Type B pancreatic cell (in vitro differentiated cells): ENCODE data around the gene FPR3. TPM values are rescaled to one million over a fixed set of nuclear protein-coding genes. Genes with fewer than 3 reads are reported as not detected.

Source experiments
- DNase-seq: peaks from one replicate; pipeline ENCODE4 v3.0.0; 2021; ENCODE audit warnings: mixed read lengths; ENCODE audit not compliant: unreplicated experiment; ENCODE audit errors: extremely low spot score
- H3K27ac Mint-ChIP-seq: 2 replicates; pipeline ENCODE4 v1.8.0; 2021; ENCODE audit warnings: mild to moderate bottlenecking, mixed read lengths
- H3K27me3 Mint-ChIP-seq: 2 replicates; pipeline ENCODE4 v1.8.0; 2021; ENCODE audit warnings: mixed read lengths
- H3K36me3 Mint-ChIP-seq: 2 replicates; pipeline ENCODE4 v1.8.0; 2021; ENCODE audit warnings: mixed read lengths
- H3K4me1 Mint-ChIP-seq: one replicate; pipeline ENCODE4 v1.8.0; 2021; ENCODE audit warnings: mixed read lengths; ENCODE audit not compliant: unreplicated experiment
- H3K4me3 Mint-ChIP-seq: 2 replicates; pipeline ENCODE4 v1.8.0; 2021; ENCODE audit warnings: mild to moderate bottlenecking, mixed read lengths
- H3K9me3 Mint-ChIP-seq: 2 replicates; pipeline ENCODE4 v1.8.0; 2021; ENCODE audit warnings: mixed read lengths
- total RNA-seq: library from RNA; stranded (reverse); gene quantifications from 2 replicates; pipeline ENCODE4 v1.2.1, GENCODE V29; 2021; ENCODE audit warnings: low replicate concordance
- TF ChIP-seq, protein P1 (sequence below): fragments of 200-600 bp; sonication (generic); conservative IDR thresholded peaks from 2 replicates; pipeline ENCODE4 v1.5.0; 2021; ENCODE audit warnings: antibody characterized with exemption, mild to moderate bottlenecking

Gene FPR3
- total RNA-seq, 1 donor from 2014 or later = not detected

DNA sequence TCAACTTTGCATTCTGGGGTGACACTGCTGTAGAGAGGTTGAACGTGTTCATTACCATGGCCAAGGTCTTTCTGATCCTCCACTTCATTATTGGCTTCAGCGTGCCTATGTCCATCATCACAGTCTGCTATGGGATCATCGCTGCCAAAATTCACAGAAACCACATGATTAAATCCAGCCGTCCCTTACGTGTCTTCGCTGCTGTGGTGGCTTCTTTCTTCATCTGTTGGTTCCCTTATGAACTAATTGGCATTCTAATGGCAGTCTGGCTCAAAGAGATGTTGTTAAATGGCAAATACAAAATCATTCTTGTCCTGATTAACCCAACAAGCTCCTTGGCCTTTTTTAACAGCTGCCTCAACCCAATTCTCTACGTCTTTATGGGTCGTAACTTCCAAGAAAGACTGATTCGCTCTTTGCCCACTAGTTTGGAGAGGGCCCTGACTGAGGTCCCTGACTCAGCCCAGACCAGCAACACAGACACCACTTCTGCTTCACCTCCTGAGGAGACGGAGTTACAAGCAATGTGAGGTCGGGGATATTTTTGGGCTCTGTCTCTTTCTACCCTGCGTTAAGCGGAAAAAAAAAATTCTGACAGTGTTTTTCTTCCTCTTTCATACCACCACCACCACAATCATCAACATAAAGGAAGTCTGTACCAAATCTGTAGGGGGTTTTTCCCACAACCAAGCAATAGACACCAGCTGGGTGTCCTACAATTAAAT lies 29.5 kb downstream of the FPR3 start:
- H3K27ac Mint-ChIP-seq = no peak overlapping the region
- H3K4me3 Mint-ChIP-seq = no peak overlapping the region
- no peaks in the 10 kb centered on the region for H3K27me3 Mint-ChIP-seq
- no peaks in the 10 kb centered on the region for H3K4me1 Mint-ChIP-seq
- DNase-seq = no peak
- peaks cover 5% of the 10 kb centered on the region for H3K9me3 Mint-ChIP-seq
- no peaks in the 10 kb centered on the region for H3K36me3 Mint-ChIP-seq
- TF ChIP-seq, protein P1, sequence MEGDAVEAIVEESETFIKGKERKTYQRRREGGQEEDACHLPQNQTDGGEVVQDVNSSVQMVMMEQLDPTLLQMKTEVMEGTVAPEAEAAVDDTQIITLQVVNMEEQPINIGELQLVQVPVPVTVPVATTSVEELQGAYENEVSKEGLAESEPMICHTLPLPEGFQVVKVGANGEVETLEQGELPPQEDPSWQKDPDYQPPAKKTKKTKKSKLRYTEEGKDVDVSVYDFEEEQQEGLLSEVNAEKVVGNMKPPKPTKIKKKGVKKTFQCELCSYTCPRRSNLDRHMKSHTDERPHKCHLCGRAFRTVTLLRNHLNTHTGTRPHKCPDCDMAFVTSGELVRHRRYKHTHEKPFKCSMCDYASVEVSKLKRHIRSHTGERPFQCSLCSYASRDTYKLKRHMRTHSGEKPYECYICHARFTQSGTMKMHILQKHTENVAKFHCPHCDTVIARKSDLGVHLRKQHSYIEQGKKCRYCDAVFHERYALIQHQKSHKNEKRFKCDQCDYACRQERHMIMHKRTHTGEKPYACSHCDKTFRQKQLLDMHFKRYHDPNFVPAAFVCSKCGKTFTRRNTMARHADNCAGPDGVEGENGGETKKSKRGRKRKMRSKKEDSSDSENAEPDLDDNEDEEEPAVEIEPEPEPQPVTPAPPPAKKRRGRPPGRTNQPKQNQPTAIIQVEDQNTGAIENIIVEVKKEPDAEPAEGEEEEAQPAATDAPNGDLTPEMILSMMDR = no peak

DNA sequence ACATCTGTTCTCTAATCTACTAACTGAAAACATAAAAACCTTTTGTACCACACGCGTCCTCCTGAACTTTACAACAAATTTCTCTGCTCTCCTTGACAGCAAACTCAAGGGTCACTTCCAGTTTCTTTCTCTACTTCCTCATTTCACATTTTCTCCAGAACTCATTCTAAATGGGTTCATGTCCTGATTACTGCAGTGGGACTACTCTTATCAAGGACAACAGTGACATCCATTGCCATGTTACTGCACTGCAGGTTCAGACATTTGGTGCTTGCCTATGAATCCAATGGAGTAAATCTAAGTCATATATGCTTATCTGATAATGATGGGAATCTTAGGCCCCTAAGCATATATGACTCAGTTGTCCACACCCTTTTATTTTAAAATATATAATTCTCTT lies 35.3 kb downstream of the FPR3 start:
- Mint-ChIP-seq H3K4me1 (no peaks in the 10 kb centered on the region), H3K36me3 (no peaks in the 10 kb centered on the region), H3K27me3 (no peaks in the 10 kb centered on the region), H3K4me3 (no peak overlapping the region), H3K9me3 (peaks cover 10% of the 10 kb centered on the region), H3K27ac (no peak overlapping the region)
- DNase-seq = no peak
- TF ChIP-seq, protein P1 = no peak

DNA sequence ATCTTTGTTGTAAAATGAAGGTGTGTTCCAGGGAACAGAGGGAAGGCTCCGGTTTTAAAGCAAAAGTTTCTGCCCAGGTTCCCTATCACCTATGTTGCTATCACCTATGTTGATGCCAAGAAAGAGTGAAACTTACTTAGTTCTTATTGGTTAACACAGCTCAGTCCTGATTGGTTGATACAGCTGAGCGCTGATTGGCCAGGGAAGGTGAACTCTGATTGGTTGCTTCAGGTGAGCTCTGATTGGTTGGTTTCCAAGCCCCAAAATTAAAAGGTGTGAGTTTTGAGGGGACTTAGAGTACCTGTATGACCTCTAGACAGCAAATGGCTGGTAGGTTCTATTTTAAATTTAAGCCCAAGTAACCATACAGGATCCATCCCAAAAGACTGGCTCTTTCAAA lies 42.2 kb downstream of the FPR3 start:
- H3K9me3 Mint-ChIP-seq = peaks cover 6% of the 10 kb centered on the region
- no peaks in the 10 kb centered on the region for H3K4me1 Mint-ChIP-seq
- no peaks in the 10 kb centered on the region for H3K36me3 Mint-ChIP-seq
- H3K4me3 Mint-ChIP-seq = no peak overlapping the region
- no peak for DNase-seq
- no peaks in the 10 kb centered on the region for H3K27me3 Mint-ChIP-seq
- TF ChIP-seq, protein P1 = no peak
- no peak overlapping the region for H3K27ac Mint-ChIP-seq

DNA sequence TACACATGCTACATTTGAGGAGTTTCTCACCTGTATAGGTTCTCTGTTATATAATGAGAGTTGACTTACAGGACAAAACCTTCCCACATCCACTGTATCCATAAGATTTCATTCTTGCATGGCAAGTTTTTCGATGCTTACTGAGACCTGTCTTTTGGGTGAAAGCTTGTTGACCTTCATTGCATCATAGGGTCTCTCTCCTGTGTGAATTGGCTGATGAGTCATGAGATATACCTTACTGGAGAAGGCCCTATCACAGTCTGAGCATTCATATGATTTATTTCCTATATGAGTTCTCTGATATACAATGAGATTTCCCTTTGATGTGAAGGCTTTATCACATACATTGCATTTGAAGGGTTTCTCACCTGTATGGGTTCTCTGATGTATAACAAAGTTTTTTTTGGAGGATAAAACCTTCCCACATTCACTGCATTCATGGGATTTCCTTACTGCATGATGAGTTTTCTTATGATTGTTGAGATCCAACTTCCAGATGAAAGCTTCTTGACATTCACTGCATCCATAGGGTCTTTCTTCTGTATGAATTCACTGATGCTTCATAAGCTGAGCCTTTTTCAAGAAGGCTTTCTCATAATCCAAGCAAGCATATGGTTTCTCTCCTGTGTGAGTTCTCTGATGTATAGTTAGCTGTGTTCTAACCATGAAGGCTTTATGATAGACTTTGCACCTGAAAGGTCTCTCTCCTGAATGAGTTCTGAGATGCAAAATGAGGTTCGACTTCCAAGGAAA lies 67.1 kb downstream of the FPR3 start:
- H3K9me3 Mint-ChIP-seq = peaks cover 16% of the 10 kb centered on the region
- TF ChIP-seq, protein P1 = no peak
- no peaks in the 10 kb centered on the region for H3K4me1 Mint-ChIP-seq
- no peak overlapping the region for H3K4me3 Mint-ChIP-seq
- DNase-seq = no peak
- no peaks in the 10 kb centered on the region for H3K27me3 Mint-ChIP-seq
- H3K36me3 Mint-ChIP-seq = peaks cover 30% of the 10 kb centered on the region
- no peak overlapping the region for H3K27ac Mint-ChIP-seq

DNA sequence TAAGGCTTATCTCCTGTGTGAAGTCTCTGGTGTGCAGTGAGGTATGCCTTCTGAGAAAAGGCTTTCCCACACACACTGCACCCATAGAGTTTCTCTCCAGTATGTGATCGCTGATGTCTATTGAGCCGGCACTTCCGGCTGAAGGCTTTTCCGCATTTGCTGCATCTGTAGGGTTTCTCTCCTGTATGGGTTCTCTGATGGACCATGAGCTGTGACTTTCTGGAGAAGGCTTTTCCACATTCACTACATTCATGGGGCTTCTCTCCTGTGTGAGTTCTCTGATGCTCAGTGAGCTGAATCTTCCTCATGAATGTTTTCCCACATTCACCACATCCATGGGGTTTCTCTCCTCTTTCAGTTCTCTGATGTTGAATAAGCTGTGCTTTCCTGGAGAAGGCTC lies 78.1 kb downstream of the FPR3 start:
- TF ChIP-seq, protein P1 = no peak
- peaks cover 40% of the 10 kb centered on the region for H3K9me3 Mint-ChIP-seq
- H3K4me3 Mint-ChIP-seq = no peak overlapping the region

More for the DNA sequence above, 78.1 kb downstream of the FPR3 start:
- Mint-ChIP-seq H3K27me3 (no peaks in the 10 kb centered on the region), H3K4me1 (no peaks in the 10 kb centered on the region), H3K27ac (no peak overlapping the region), H3K36me3 (peaks cover 80% of the 10 kb centered on the region)
- no peak for DNase-seq

Other genes with a start within 250 kb of the FPR3 start
- gene ZNF175, start 223.9 kb upstream of the FPR3 start, total RNA-seq = 7.9 and 14.0 TPM in 2 replicates
- not detected in 2 replicates for gene SIGLEC5, start 164.8 kb upstream of the FPR3 start, total RNA-seq
- not detected in 2 replicates for gene SIGLEC14, start 148.3 kb upstream of the FPR3 start, total RNA-seq
- 12.8 and 28.7 TPM in 2 replicates for gene SPACA6, start 101.8 kb upstream of the FPR3 start, total RNA-seq
- not detected in 2 replicates for gene HAS1, start 71.2 kb upstream of the FPR3 start, total RNA-seq
- not detected in 2 replicates for gene FPR1, start 43.3 kb upstream of the FPR3 start, total RNA-seq
- not detected in 2 replicates for gene FPR2, start 34.0 kb upstream of the FPR3 start, total RNA-seq
- 14.7 and 21.3 TPM in 2 replicates for gene ZNF577, start 92.8 kb downstream of the FPR3 start, total RNA-seq
- 23.6 and 28.8 TPM in 2 replicates for gene ZNF649, start 109.9 kb downstream of the FPR3 start, total RNA-seq
- 8.9 and 9.3 TPM in 2 replicates for gene ZNF613, start 132.3 kb downstream of the FPR3 start, total RNA-seq
- 10.4 and 14.2 TPM in 2 replicates for gene ZNF350, start 191.7 kb downstream of the FPR3 start, total RNA-seq
- 10.6 and 14.2 TPM in 2 replicates for gene ZNF615, start 213.1 kb downstream of the FPR3 start, total RNA-seq
- 10.4 and 14.0 TPM in 2 replicates for gene ZNF614, start 233.2 kb downstream of the FPR3 start, total RNA-seq